ENCODE data around the gene PCCA. TPM values are rescaled to one million over a fixed set of nuclear protein-coding genes. Genes with fewer than 3 reads are reported as not detected.
A peak's percentile ranks its signal among the peaks of the same experiment; 100 is the strongest.

Gene PCCA
- total and polyA plus RNA-seq, 2 experiments from 2014 or later, result 41.9 to 46.6 TPM

DNA sequence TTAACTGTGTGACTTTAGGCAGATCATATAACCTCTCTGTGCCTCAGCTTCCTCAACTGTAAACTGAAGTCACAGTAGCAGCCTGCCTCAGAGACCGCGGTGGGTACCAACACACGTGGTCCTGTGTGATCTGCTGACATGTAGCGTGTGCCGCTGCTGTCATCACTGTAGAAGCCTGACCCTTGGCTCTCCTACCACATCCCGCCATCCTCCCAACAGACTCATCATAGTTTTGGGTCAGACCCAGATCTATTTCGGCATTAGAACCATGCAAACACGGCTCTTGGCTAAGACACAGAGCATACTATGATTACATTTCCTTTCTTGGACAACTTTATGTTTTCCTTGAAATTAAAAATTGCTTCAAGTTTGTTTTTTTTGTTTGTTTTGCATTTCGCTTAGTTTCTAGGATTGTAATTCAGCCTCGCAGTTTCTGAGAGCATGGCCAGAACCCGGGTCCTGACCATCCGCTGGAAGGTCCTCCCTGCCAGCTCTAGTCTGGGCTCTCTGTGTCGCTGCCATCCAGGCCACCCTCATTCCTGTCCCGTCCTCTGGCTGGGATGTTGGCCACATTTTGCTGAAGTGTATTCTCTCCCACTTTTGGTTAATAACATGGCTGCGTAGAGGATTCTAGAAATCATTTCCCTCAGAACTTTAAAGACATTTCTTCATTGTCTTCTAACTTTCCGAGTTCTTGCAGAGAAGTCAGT, 446.7 kb downstream of the PCCA start:
- Histone ChIP-seq H3K36me3 (ENCODE audit: insufficient read depth) (0 out of 2 replicates have a peak, but pooled peaks cover 5% of the 10 kb centered on the region), H3F3A (replicated peaks; ENCODE audit: low read depth) (peaks cover 10% of the 10 kb centered on the region; the same call in 1 of the 2 replicates), H3K4me3 (no peak overlapping the region), H3K9me2 (ENCODE audit: insufficient read depth) (no peaks in the 10 kb centered on the region), H2AFZ (no peak overlapping the region), H3K27ac (ENCODE audit: low read depth) (0 out of 2 replicates have a peak overlapping the region, but pooled peaks have one; percentile 39), H3K79me2 (replicated peaks; ENCODE audit: insufficient read depth) (no peaks in the 10 kb centered on the region), H4K20me1 (replicated peaks; ENCODE audit: insufficient read depth) (no peaks in the 10 kb centered on the region), H3K4me1 (ENCODE audit: insufficient read depth) (peaks cover 4% of the 10 kb centered on the region), H3K4me2 (no peak overlapping the region), H3K27me3 (ENCODE audit: insufficient read depth) (no peaks in the 10 kb centered on the region)
- H3K27me3 Mint-ChIP-seq (ENCODE audit: insufficient read depth, low read depth, poor library complexity), result peaks cover 14% of the 10 kb centered on the region
- H3K9me3 Mint-ChIP-seq, result no peaks in the 10 kb centered on the region
- no peak for DNase-seq (ENCODE audit: low spot score)
- H3K36me3 Mint-ChIP-seq (ENCODE audit: low read depth), result no peaks in the 10 kb centered on the region; the same call in 2 of the 3 replicates
- H3K27ac Mint-ChIP-seq, result no peak overlapping the region
- TF ChIP-seq POLR2AphosphoS5 (IDR thresholded peaks at IDR 0.05; ENCODE audit: low read depth) (no peak), ZNF114 (CRISPR knock-in tag; IDR thresholded peaks at IDR 0.05) (no peak), CREB1 (CRISPR knock-in tag; IDR thresholded peaks at IDR 0.05; ENCODE audit: low read depth) (no peak), NANOG (IDR thresholded peaks at IDR 0.05; ENCODE audit: borderline replicate concordance) (no peak), ETS1 (IDR thresholded peaks at IDR 0.05) (no peak), JUNB (IDR thresholded peaks at IDR 0.05; ENCODE audit: unreplicated experiment) (no peak), ZNF462 (CRISPR knock-in tag; IDR thresholded peaks at IDR 0.05) (no peak), EZH2phosphoT487 (IDR thresholded peaks at IDR 0.05; ENCODE audit: unreplicated experiment) (no peak), STAT1 (IDR thresholded peaks at IDR 0.05; ENCODE audit: unreplicated experiment) (no peak), ZNF331 (CRISPR knock-in tag; IDR thresholded peaks at IDR 0.05; ENCODE audit: low read depth) (no peak), EZH2 (IDR thresholded peaks at IDR 0.05; ENCODE audit: low read depth, unreplicated experiment) (no peak)
- TF ChIP-seq, protein P1, sequence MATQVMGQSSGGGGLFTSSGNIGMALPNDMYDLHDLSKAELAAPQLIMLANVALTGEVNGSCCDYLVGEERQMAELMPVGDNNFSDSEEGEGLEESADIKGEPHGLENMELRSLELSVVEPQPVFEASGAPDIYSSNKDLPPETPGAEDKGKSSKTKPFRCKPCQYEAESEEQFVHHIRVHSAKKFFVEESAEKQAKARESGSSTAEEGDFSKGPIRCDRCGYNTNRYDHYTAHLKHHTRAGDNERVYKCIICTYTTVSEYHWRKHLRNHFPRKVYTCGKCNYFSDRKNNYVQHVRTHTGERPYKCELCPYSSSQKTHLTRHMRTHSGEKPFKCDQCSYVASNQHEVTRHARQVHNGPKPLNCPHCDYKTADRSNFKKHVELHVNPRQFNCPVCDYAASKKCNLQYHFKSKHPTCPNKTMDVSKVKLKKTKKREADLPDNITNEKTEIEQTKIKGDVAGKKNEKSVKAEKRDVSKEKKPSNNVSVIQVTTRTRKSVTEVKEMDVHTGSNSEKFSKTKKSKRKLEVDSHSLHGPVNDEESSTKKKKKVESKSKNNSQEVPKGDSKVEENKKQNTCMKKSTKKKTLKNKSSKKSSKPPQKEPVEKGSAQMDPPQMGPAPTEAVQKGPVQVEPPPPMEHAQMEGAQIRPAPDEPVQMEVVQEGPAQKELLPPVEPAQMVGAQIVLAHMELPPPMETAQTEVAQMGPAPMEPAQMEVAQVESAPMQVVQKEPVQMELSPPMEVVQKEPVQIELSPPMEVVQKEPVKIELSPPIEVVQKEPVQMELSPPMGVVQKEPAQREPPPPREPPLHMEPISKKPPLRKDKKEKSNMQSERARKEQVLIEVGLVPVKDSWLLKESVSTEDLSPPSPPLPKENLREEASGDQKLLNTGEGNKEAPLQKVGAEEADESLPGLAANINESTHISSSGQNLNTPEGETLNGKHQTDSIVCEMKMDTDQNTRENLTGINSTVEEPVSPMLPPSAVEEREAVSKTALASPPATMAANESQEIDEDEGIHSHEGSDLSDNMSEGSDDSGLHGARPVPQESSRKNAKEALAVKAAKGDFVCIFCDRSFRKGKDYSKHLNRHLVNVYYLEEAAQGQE (IDR thresholded peaks at IDR 0.05; ENCODE audit: unreplicated experiment), result no peak
- TF ChIP-seq, protein P2, sequence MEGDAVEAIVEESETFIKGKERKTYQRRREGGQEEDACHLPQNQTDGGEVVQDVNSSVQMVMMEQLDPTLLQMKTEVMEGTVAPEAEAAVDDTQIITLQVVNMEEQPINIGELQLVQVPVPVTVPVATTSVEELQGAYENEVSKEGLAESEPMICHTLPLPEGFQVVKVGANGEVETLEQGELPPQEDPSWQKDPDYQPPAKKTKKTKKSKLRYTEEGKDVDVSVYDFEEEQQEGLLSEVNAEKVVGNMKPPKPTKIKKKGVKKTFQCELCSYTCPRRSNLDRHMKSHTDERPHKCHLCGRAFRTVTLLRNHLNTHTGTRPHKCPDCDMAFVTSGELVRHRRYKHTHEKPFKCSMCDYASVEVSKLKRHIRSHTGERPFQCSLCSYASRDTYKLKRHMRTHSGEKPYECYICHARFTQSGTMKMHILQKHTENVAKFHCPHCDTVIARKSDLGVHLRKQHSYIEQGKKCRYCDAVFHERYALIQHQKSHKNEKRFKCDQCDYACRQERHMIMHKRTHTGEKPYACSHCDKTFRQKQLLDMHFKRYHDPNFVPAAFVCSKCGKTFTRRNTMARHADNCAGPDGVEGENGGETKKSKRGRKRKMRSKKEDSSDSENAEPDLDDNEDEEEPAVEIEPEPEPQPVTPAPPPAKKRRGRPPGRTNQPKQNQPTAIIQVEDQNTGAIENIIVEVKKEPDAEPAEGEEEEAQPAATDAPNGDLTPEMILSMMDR (conservative IDR thresholded peaks at IDR 0.05; ENCODE audit: low read depth in 2 of 2), result no peak
- H3K4me1 Mint-ChIP-seq, result peaks cover 15% of the 10 kb centered on the region
- ATAC-seq, result no peak
- no peak overlapping the region for H3K4me3 Mint-ChIP-seq

Measured in GM23338 (cell line).